SK-N-SH treated with all-trans-retinoic acid at 6 μM for 48 hours (cell line): ENCODE measurements around the gene CENPF.

Experiments
- BACH2 ChIP-seq: fragments of 250-450 bp; sonication (Bioruptor Pico); IDR thresholded peaks from 2 replicates; pipeline ENCODE4 v1.9.0; 2021; ENCODE audit warnings: mild to moderate bottlenecking, borderline replicate concordance
- CSDC2 ChIP-seq: fragments of 250-450 bp; sonication (Bioruptor Pico); IDR thresholded peaks from 2 replicates; pipeline ENCODE4 v1.5.0; 2020; ENCODE audit warnings: mild to moderate bottlenecking, moderate library complexity
- ESRRG ChIP-seq: fragments of 250-450 bp; sonication (Bioruptor Pico); IDR thresholded peaks from 2 replicates; pipeline ENCODE4 v1.6.1; 2021; ENCODE audit warnings: mild to moderate bottlenecking
- ISL1 ChIP-seq: fragments of 250-450 bp; sonication (Bioruptor Pico); IDR thresholded peaks from 2 replicates; pipeline ENCODE4 v2.1.2; 2022; ENCODE audit warnings: mild to moderate bottlenecking, moderate library complexity
- PPARA ChIP-seq: fragments of 250-450 bp; sonication (Bioruptor Pico); IDR thresholded peaks from 2 replicates; pipeline ENCODE4 v1.5.0; 2020; ENCODE audit warnings: mild to moderate bottlenecking, borderline replicate concordance
- RARB ChIP-seq: fragments of 250-450 bp; sonication (Bioruptor Pico); IDR thresholded peaks from 2 replicates; pipeline ENCODE4 v1.8.0; 2021; ENCODE audit warnings: mild to moderate bottlenecking, moderate library complexity
- ZFP30 ChIP-seq: fragments of 450-650 bp; formaldehyde crosslinking; IDR thresholded peaks from 2 replicates; pipeline ENCODE4 v1.5.0; 2022; ENCODE audit warnings: mild to moderate bottlenecking, moderate library complexity
- TF ChIP-seq, protein P1 (sequence below): fragments of 250-450 bp; sonication (Bioruptor Pico); IDR thresholded peaks from 2 replicates; pipeline ENCODE4 v1.8.0; 2020; ENCODE audit warnings: mild to moderate bottlenecking, moderate library complexity, borderline replicate concordance
- TF ChIP-seq, protein P2 (sequence below): fragments of 250-450 bp; sonication (Bioruptor Pico); IDR thresholded peaks from 2 replicates; pipeline ENCODE4 v1.5.0; 2020; ENCODE audit warnings: mild to moderate bottlenecking, moderate library complexity
- TF ChIP-seq, protein P3 (sequence below): fragments of 250-450 bp; sonication (Bioruptor Pico); IDR thresholded peaks from 2 replicates; pipeline ENCODE4 v1.5.1; 2020; ENCODE audit warnings: low read depth, mild to moderate bottlenecking, moderate library complexity

DNA sequence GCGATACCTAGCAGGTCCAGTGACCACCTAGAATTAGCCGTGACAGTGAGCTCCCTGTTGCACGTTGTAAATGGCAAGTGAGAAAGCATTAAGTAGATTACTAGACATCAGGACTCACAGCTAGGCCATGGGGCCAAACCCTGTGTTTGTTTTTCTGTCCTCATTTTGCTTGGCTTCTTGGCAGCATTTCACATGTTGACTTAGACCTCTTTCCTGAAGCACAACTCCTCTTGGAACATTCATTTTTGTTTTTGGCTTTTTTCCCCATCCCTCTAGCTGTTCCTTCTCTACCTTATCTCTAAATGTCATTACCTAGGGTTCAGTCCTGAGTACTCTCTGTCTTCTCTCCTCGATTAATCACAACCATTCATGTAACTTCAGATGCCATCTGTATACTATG lies 34.7 kb upstream of the CENPF start:
- TF ChIP-seq ESRRG (CRISPR knock-in tag) (no peak), ZFP30 (CRISPR knock-in tag) (no peak), CSDC2 (no peak), ISL1 (CRISPR knock-in tag) (no peak), BACH2 (no peak), RARB (CRISPR knock-in tag) (no peak), PPARA (no peak)
- TF ChIP-seq, protein P1, sequence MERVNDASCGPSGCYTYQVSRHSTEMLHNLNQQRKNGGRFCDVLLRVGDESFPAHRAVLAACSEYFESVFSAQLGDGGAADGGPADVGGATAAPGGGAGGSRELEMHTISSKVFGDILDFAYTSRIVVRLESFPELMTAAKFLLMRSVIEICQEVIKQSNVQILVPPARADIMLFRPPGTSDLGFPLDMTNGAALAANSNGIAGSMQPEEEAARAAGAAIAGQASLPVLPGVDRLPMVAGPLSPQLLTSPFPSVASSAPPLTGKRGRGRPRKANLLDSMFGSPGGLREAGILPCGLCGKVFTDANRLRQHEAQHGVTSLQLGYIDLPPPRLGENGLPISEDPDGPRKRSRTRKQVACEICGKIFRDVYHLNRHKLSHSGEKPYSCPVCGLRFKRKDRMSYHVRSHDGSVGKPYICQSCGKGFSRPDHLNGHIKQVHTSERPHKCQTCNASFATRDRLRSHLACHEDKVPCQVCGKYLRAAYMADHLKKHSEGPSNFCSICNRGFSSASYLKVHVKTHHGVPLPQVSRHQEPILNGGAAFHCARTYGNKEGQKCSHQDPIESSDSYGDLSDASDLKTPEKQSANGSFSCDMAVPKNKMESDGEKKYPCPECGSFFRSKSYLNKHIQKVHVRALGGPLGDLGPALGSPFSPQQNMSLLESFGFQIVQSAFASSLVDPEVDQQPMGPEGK (CRISPR knock-in tag): no peak
- TF ChIP-seq, protein P2, sequence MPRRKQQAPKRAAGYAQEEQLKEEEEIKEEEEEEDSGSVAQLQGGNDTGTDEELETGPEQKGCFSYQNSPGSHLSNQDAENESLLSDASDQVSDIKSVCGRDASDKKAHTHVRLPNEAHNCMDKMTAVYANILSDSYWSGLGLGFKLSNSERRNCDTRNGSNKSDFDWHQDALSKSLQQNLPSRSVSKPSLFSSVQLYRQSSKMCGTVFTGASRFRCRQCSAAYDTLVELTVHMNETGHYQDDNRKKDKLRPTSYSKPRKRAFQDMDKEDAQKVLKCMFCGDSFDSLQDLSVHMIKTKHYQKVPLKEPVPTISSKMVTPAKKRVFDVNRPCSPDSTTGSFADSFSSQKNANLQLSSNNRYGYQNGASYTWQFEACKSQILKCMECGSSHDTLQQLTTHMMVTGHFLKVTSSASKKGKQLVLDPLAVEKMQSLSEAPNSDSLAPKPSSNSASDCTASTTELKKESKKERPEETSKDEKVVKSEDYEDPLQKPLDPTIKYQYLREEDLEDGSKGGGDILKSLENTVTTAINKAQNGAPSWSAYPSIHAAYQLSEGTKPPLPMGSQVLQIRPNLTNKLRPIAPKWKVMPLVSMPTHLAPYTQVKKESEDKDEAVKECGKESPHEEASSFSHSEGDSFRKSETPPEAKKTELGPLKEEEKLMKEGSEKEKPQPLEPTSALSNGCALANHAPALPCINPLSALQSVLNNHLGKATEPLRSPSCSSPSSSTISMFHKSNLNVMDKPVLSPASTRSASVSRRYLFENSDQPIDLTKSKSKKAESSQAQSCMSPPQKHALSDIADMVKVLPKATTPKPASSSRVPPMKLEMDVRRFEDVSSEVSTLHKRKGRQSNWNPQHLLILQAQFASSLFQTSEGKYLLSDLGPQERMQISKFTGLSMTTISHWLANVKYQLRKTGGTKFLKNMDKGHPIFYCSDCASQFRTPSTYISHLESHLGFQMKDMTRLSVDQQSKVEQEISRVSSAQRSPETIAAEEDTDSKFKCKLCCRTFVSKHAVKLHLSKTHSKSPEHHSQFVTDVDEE (CRISPR knock-in tag): no peak
- TF ChIP-seq, protein P3, sequence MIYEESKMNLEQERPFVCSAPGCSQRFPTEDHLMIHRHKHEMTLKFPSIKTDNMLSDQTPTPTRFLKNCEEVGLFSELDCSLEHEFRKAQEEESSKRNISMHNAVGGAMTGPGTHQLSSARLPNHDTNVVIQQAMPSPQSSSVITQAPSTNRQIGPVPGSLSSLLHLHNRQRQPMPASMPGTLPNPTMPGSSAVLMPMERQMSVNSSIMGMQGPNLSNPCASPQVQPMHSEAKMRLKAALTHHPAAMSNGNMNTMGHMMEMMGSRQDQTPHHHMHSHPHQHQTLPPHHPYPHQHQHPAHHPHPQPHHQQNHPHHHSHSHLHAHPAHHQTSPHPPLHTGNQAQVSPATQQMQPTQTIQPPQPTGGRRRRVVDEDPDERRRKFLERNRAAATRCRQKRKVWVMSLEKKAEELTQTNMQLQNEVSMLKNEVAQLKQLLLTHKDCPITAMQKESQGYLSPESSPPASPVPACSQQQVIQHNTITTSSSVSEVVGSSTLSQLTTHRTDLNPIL (CRISPR knock-in tag): no peak
